ENCODE results near the gene DYNC2LI1.

GRCh38 chr2:43853141-43854081 lies 79.6 kb downstream of the DYNC2LI1 start:
- no peak for TF ChIP-seq CTCF (optimal IDR thresholded peaks at IDR 0.05 in 1 of 3, IDR thresholded peaks at IDR 0.05 in 1 of 3, conservative IDR thresholded peaks at IDR 0.05 in 1 of 3; ENCODE audit: extremely low read depth in 1 of 3, insufficient read depth in 2 of 3, low read length in 3 of 3)
- no peak for TF ChIP-seq EZH2 (IDR thresholded peaks at IDR 0.05; ENCODE audit: low read length)
